ENCODE data around the gene ATF5.
A peak's percentile ranks its signal among the peaks of the same experiment; 100 is the strongest.

The ATF5 gene, protein sequence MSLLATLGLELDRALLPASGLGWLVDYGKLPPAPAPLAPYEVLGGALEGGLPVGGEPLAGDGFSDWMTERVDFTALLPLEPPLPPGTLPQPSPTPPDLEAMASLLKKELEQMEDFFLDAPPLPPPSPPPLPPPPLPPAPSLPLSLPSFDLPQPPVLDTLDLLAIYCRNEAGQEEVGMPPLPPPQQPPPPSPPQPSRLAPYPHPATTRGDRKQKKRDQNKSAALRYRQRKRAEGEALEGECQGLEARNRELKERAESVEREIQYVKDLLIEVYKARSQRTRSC

DNA sequence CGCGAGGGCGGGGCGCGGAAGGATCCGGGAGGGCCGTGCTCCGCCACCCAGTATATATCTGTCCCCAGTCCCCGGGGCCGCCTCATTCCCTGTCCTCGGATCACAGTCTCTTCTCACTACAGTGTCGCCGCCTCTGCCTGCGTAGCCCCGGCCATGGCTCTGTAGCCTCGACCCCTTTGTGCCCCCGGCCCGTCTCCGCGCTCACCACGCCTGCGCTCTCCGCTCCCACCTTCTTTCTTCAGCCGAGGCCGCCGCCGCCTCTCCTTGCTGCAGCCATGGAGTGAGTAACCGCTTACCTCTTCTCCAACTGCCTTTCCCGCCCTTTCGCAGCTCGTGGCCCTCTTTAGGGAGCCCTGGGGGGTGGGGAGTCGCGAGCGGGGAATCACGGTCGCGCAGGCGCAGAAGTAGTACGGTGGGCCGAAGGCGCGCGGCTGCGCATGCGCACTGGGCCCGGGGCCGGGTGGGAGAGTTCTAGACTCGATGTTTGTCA is at the start of gene ATF5, which contains the start of gene NUP62:
Gene ATF5, plus strand, starts transcription at position 85 of the 490 bp plus-strand sequence. CDS start 1,646 bp downstream, outside the sequence.
Gene NUP62, minus strand, starts transcription at position 384 of the 490 bp plus-strand sequence. CDS start 19,697 bp downstream, outside the sequence.
- DNase-seq = peak; percentile 90

DNA sequence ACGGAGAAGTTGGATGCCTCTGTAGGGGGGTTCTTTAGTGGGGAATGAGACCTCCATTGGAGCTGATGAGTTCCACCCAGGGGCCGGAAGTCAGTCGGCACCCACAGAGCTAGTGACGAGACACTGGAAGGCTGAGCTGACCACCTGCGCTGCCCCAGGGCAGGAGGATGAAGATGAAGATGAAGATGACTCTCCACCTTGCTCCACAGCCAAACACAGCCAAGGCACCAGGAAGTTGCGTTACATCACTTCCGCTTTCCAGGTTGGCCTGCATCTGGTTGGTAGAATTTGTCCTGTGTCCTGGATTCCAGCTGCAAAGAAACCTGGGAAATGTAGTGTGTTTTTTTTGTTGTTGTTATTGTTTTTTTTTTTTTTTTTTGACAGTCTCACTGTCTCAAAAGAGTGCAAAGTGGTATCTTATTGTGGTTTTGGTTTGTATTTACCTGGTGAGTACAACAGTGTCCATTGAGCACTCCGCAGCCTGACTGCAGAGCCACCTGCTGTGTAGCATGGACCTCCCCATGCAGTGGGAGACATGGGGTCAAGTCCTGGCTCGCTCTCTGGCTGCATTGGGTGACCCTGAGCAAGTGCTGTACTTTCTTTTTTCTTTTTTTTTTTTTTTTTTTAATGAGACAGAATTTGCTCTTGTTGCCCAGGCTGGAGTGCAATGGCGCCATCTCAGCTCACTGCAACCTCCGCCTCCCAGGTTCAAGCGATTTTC is 49.6 kb upstream of the ATF5 start:
- DNase-seq = no peak

DNA sequence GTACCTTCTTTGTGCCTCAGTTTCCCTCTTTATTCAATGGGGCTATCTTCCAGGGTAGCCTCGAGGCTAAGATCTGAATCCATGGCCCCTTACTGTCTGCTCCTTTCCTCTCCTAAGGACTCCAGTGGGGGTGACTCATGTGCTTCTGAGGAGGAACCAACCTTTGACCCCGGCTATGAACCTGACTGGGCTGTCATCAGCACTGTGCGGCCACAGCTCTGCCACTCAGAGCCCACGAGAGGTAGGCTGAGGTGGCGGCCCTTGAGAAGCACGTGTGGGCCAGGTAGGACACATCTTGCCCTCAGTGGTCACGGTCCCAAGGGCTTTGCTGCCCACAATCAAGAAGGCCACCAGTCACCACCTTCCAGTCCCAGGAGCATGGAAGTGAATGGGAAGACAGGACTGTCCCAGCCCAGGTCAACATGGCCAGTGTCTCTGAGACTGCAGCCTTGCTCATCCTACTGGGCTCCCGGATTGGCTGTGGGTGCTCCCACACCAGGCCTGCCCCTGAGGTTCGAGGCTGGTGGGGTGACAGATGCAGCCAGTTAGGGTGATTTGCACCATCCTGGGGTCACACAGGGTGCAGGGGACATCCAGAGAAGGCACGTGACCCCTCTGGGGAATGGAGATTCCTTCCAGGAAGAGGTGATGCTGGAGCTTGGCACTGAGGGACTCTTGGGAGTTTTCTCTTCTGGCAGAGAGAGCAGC is 48.7 kb upstream of the ATF5 start:
- no peak for DNase-seq

DNA sequence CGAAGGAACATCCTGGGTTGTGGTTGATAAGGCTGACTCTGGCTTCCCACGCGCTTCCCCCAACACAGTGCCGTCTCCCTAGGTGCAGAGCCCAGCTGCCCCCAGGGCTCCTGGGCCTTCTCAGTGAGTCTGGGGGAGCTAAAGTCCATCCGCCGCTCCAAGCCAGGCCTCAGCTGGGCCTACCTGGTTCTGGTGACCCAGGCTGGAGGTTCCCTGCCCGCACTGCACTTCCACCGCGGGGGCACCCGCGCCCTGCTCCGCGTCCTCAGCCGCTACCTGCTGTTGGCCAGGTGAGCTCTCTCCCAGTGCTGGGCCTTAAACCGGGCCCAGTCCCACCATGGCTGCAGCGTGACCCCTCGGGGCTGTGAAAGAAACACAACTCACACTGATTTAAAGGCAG is 47.8 kb upstream of the ATF5 start:
- DNase-seq = no peak

DNA sequence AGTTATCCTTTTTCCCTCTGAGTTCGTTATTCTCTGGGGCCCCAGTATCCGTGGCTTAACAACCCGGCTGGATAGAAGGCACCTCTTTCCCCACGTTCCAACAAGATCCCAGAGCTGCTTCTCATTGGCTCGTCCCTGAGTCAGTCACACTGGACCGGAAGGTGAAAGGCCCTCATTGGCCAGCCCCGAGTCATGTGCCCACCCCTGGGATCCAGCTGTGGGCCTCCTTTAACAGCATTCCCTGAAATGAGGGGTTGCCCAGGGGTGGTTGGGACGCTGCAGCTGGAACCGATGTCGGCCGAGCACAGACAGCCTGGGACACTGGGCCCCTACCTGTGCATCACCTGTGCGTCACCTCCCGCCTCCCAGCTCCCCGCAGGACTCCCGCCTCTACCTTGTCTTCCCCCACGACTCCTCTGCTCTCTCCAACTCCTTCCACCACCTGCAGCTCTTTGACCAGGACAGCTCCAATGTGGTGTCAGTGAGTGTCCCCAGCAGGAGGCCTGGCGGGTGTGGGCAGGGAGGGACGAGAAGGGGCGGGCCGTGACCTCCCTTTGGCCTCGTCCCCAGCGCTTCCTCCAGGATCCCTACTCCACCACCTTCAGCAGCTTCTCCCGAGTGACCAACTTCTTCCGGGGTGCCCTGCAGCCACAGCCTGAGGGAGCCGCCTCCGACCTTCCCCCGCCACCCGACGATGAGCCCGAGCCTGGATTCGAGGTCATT is 47.2 kb upstream of the ATF5 start:
- no peak for DNase-seq

DNA sequence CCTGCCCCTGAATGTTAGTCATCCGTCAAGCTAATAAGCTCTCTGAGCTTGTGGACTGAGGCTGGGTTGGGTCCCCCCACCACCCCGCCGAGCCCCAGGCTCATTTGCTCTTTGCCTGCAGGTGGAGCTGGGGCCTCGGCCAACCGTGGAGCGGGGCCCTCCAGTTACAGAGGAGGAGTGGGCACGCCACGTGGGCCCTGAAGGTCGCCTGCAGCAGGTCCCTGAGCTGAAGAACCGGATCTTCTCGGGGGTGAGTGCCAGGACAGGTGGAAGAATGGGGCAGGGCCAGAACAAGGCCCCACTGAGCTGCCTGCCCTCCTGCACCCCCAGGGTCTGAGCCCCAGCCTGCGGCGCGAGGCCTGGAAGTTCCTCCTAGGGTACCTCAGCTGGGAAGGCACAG is 46.4 kb upstream of the ATF5 start:
- DNase-seq = no peak

DNA sequence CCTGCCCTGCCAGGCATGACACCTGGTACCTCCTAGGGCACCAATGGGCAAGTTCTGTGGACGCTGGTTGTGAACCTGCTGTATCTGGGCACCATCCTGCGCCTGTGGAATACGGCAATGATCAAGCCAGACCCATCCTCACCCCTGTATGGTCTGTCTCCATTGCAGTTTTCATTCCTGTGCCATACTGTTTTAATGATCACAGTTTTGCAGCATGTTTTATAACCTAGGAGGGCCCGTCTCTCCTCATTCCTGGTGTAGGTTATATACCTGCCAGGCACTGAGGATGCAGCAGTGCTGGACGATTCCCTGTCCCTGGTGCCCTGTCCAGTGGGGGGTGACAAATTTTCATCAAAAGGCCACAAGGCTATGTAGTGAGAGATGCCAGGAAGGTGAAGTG is 45.9 kb upstream of the ATF5 start:
- no peak for DNase-seq

DNA sequence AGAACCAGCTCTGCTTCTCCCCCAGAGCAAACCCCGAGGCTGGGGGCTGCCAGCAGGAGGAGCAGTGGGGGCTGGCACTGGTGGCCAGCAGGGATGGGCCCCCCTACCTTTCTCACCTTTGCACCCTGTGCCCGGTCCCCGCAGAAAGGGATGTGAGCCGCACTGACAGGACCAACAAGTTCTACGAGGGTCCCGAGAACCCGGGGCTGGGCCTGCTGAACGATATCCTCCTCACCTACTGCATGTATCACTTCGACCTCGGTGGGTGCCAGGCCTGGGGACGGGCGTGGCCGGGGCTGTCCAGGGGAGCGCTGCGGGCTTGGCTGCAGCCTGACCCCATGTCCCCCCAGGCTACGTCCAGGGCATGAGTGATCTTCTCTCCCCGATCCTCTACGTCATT is 44.9 kb upstream of the ATF5 start:
- DNase-seq = no peak

DNA sequence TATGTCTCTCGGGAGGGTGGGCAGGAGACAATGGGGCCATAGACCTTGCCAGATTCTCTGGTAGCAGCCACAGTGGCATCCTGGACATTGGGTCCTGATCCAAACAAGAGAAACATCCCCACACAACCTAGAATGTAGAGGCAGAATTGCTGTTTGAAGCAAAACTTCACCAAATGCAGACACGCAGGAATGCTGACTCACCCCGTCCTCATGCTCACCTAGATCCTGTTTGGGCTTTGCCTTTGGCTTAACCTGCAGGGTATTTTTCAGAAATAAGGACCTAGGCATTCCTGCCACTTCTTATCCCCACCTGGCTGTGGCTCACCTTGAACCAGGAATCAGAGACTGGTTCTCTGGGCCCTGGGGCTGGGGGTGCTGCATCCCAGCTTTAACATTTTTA is 44.2 kb upstream of the ATF5 start:
- no peak for DNase-seq

DNA sequence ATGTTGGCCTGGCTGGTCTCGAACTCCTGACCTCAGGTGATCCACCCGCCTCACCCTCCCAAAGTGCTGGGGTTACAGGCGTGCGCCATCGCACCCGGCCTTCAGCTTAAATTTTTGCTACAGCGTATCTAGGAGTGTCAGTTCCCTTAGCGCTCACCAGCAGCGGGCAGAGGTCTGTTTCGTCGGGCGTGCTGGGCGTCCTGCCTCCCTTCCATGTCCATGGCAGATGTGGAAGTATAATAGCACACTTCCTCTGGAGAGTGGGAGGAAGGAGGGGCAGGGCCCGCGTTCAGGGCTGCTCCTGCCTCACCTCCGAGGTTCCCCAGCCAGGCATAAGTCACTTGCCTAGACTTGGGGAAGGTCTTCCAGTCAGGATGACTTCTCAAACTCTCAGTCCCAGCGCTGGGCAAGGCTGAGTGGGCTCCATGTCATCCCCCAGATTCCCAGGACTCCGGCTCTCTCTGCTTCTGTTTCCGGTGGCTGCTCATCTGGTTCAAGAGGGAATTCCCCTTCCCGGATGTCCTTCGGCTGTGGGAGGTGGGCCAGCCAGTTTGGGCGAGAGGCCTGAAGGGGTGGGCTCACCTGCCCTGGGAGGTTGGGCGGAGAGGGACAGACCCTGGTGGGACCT is 41.9 kb upstream of the ATF5 start:
- DNase-seq = peak; percentile 18 to 34

DNA sequence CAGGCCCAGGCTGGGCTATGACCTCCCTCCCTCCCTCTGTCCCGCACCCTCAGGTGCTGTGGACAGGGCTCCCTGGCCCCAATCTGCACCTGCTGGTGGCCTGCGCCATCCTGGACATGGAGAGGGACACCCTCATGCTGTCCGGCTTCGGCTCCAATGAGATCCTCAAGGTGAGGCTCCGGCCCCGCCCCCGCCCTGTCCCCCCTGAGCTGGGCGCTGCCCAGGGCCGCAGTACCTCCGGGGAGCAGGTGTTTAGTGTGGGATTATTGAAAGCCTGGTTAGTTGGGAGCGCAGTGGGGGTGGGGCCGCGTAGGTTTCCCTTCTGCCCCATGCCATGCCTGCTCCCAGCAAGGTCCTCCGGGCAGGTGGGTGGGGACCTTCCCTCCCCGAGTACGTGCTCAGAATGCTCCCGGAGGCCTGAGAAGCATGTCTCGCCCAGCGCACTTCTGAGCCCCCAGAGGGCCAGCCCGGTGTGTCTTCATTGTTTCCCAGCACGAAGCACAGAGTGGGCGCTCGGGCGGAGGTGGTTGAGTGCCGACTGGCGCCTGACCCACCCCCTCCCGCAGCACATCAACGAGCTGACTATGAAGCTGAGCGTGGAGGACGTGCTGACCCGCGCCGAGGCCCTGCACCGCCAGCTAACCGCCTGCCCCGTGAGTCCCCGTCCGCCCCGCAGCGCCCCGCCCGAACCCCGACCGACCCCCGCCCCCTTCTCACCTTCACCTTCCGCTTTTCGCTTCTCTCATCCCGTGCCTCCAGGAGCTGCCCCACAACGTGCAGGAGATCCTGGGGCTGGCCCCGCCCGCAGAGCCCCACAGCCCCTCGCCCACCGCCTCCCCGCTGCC is 41.1 kb upstream of the ATF5 start:
- peak; percentile 1 to 41 for DNase-seq

DNA sequence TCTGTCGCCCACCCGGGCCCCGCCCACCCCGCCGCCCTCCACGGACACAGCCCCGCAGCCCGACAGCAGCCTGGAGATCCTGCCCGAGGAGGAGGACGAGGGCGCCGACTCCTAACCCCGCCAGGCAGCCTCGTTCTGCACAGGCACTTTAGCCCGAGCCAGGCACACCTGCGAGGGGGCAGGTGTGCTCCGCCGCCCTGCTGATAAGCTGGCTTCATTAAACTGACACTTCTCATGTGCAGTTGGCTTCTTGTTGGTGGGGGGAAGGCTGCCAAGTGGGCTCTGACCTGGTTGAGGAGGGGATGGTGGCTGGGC is 40.5 kb upstream of the ATF5 start:
- peak; percentile 19 to 71 for DNase-seq

DNA sequence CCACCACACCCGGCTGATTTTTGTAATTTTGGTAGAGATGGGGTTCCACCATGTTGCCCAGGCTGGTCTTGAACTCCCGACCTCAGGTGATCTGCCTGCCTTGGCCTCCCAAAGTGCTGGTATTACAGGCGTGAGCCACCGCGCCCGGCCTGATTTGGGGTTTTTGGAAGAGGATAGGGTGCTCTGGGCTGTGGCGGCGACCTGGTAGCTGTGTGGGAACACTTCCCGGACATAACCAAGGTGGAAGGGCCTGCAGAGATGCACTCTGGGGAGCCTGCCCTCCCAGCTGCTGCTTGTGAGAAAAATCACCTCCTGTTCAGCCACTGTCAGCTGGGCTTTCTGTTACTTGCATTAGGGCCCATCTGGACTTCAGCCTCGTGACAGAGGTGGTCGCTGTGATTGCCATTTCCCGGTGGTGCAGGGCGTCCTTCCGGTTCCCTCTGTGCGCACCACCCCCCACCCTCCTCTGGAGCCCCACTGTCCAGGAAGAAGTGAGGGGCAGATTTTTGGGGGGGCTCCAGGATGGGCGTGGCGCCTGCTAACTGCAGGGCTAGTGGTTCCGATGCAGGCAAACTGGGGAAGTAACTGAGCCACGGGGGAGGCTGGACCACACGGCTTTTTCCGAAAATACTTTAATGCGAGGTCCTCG is 39.8 kb upstream of the ATF5 start:
- no peak for DNase-seq

DNA sequence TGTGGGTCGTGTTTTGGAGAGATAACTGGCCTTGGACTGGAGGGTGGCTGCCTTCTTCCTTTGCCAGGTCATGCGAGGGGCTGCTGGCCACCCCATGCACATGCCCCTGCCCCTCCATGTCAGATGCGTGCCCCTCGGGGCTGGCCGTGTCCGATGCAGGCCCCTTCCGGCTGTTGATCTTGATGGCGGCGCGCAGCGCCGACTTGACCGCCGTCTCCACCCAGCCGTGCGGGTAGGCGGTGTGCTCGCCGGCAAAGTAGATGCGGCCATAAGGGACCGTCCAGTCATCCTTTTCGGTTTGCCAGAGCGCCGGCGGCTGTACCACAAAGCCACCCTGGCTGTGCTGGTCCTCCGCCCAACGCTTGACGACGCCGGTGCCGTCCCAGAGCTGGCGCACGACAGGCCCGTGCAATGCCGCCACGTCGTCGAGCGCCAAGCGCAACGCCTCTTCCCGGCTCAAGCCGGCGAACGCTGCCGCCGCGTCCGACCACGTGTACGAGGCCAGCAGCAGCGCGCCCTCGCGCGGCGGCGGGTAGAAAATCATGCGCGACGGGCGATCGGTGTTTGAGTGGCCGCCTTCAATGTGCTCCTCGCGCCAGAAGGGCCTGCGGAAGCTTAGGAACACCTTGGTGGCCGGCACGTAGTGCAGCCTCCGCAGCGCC is 39.2 kb upstream of the ATF5 start:
- DNase-seq = peak; percentile 32 to 64

DNA sequence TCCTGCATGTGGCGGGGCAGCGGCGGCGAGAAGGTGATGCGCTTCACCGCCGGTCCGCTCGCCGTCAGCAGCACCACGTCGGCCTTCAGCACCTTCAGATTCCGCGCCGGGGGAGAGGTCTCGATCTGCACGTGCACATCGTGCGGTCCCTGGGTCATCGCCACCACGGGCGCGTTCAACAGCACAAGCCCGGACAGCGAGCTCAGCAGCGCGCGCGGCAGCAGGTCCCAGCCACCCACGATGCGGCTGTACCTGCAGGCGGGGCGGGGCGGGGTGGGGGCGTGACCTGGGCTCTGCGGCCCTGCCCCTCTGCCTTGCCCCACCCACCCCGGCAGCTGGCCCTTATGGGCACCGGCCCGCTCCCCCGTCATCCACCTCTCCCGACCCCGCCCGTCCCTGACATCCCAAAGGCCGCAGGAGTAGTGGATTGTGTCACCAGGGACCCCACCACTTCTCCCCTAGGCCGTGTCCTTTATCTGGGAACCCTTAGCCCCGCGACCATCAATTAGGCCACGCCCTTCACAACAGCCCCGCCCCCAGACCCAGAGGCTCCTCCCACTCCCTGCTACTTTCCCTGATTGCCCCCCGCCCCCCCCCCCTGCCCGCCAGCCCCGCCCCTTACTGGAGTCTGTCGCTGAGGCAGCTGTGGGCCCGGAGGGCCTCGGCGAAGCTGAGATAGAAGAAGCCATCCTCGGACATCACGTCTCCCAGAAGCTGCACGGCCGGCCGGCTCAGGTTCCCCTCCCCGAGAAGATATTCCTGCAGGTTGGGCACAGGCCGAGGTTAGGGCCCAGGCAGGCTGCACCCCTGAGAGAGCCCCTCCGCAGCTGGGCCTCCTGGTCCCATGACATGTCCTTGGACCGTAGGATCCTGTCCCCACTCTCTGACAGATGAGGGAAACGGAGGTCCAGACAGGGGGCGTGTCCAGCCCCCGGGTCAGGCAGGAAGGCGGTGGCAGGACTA is 38.4 kb upstream of the ATF5 start:
- peak; percentile 27 to 55 for DNase-seq

DNA sequence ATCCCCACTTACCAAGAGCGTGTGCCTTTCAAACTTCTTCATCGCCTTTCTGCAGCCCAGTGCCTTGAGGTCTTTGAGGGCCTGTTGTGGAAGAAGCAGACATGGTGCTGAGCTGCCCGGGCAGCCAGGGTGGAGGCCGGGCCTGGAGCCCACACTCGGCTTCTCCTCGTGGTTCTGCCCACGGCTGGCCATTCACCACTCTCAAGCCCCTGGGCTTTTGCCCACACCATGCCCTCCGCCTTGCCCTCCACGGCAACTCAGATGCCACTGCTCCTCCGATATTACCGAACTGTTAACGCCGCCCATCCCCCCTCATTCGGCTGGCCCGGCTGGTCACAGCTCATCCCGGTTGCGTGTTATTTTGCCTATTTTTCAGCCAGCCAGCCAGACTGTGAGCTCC is 37.6 kb upstream of the ATF5 start:
- DNase-seq = no peak

DNA sequence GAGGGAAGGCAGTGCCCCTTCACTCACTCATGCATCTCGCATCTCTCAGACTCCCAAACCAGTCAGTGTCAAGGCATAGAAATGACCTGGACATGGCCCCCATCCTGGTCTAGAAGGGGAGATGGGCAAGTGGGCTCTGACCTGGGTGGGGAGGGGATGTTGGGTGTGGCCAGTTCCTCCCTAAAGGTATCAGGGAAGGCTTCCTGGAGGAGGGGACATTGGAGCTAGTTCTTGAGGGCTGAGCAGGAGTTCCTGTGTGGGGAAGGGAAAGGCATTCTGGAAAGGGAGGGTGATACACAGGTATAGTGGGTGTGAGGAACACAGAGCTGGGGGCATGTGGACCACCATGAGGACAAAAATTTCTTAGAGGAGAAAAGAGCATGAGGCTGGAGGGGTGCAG is 36.3 kb upstream of the ATF5 start:
- DNase-seq = no peak

DNA sequence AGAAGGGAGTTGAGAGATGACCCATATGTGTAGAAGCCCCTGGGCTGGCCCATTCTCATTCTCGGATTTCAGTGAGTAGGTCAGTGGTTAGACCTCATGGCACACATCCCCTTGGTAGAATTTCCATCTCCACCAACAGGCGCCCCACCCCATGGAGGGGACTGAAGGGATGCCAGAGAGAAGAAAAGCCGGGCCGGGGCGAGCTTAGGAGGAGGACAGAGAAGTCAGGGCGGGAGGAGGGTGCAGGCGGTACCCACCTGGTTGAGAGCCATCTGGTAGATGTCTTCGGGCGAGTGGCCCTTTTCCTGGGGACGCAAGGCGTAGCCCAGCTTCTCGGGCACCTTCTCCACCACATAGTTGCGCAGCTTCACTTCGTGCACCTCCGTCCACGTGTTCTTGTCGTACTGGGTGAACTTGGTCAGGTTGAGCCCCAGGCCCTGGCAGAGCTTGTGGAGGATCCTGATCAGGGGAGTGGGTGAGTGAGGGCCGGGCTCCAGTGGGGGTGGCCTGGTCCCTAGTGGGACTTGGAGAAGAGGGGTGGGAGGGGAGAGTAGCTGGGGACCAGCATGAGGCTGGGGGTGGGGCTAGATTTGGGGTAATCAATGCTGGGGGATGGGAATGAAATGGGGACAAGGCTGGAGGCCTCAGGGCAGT is 34.9 kb upstream of the ATF5 start:
- DNase-seq = no peak

Measured in NCI-H2081 (cell line).